ENCODE results near the gene PCDHB16.

DNA sequence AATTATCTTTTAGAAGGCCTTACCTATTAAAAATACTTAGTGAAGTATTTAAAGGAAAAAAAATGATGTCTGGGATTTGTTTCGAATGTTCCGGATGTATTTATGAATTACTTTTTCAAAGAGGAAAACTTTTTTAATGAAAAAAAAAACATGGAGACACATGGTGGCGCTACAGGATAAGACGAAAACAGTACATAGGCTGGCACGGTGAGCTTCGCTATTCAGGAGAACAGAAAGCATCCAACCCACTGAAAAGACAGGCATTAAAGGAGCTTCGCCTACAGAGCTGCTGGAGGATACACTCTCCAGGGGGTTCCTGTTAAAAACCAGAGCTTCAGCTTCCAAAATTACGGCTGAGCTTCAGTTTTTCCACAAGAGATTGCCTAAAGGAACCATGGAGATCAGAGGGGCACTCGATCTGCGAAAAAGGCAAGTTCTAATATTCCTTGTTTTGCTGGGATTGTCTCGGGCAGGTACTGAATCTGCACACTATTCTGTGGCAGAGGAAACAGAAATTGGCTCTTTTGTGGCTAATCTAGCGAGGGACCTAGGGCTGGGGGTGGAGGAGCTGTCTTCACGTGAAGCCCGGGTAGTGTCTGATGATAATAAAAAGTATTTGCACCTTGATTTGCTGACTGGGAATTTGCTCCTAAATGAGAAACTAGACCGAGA is 41.1 kb downstream of the PCDHB16 start, which contains the start of gene PCDHB14:
- TF ChIP-seq CTCF (conservative IDR thresholded peaks at IDR 0.05): peak; percentile 66
- no peak for TF ChIP-seq EZH2 (IDR thresholded peaks at IDR 0.05; ENCODE audit: low read depth)

Data from PC-9 (cell line).